IMR-90 (cell line): ENCODE data around the gene PIK3IP1. TPM values are rescaled to one million over a fixed set of nuclear protein-coding genes. Genes with fewer than 3 reads are reported as not detected.
A peak's percentile ranks its signal among the peaks of the same experiment; 100 is the strongest.

ENCODE experiments used
- ATAC-seq: fragments of 200-7000 bp; cut with Tn5 transposase; 2 replicates; pipeline ENCODE4 v1.9.1; 2020; ENCODE audit warnings: low read depth, mild to moderate bottlenecking, moderate library complexity
- BruUV-seq: library from RNA; stranded (reverse); fragments of 400-500 nt; replicated peaks from 2 replicates; lab custom pipeline; 2021; lab: Mats Ljungman, UMichigan
- CTCF ChIA-PET: fragments of 300-600 bp; formaldehyde crosslinking; extraction: SDS; loops from one replicate; lab custom pipeline; 2021; ENCODE audit warnings: antibody characterized with exemption; lab: Yijun Ruan, JAX
- POLR2A ChIA-PET: fragments of 300-600 bp; sonication (Branson Sonifier 250); formaldehyde crosslinking; loops from one replicate; lab custom pipeline; 2022; ENCODE audit warnings: antibody characterized with exemption; ENCODE audit not compliant: unreplicated experiment; lab: Charles Lee
- DNase-seq: peaks from one replicate; pipeline ENCODE4 v3.0.0; 2013
- H2AFZ ChIP-seq: replicated peaks from 2 replicates; pipeline ENCODE3; 2013; ENCODE audit warnings: low read length, mild to moderate bottlenecking; ENCODE audit not compliant: poor library complexity
- H2AK5ac ChIP-seq: 2 replicates; pipeline ENCODE4 v1.6.1; 2013; ENCODE audit warnings: low read depth, low read length, inconsistent platforms
- H2AK9ac ChIP-seq: replicated peaks from 2 replicates; pipeline ENCODE3; 2013; ENCODE audit warnings: mild to moderate bottlenecking, low read depth, low read length, moderate library complexity; ENCODE audit not compliant: poor library complexity
- H2BK120ac ChIP-seq: 2 replicates; pipeline ENCODE4 v1.6.1; 2013; ENCODE audit warnings: low read depth, low read length, inconsistent platforms
- H2BK15ac ChIP-seq: 3 replicates; pipeline ENCODE4 v1.6.1; 2013; ENCODE audit warnings: low read depth, low read length, inconsistent platforms
- H2BK20ac ChIP-seq: 2 replicates; pipeline ENCODE4 v1.6.1; 2013; ENCODE audit warnings: low read depth, mild to moderate bottlenecking, inconsistent platforms, low read length, moderate library complexity
- H2BK5ac ChIP-seq: 2 replicates; pipeline ENCODE4 v1.6.1; 2013; ENCODE audit warnings: mild to moderate bottlenecking, low read depth, low read length, inconsistent platforms; ENCODE audit not compliant: poor library complexity, severe bottlenecking
- H3K14ac ChIP-seq: replicated peaks from 2 replicates; pipeline ENCODE4 v1.6.1; 2013; ENCODE audit warnings: low read depth, low read length, inconsistent platforms
- H3K18ac ChIP-seq: 2 replicates; pipeline ENCODE4 v1.6.1; 2013; ENCODE audit warnings: low read depth, low read length, control low read depth
- H3K23ac ChIP-seq: 2 replicates; pipeline ENCODE4 v1.6.1; 2013; ENCODE audit warnings: low read depth, low read length, inconsistent platforms
- H3K27ac ChIP-seq: 2 replicates; pipeline ENCODE4 v1.5.1; 2013; ENCODE audit warnings: mild to moderate bottlenecking, control low read depth, low read length; ENCODE audit not compliant: insufficient read depth
- H3K27me3 ChIP-seq: 2 replicates; pipeline ENCODE4 v1.6.1; 2013; ENCODE audit warnings: low read length; ENCODE audit not compliant: control insufficient read depth, insufficient read depth
- H3K36me3 ChIP-seq: 2 replicates; pipeline ENCODE4 v1.6.1; 2013; ENCODE audit warnings: low read length, mixed read lengths; ENCODE audit not compliant: control insufficient read depth, insufficient read depth
- H3K4ac ChIP-seq: 2 replicates; pipeline ENCODE4 v1.6.1; 2013; ENCODE audit warnings: low read depth, low read length, inconsistent platforms
- H3K4me1 ChIP-seq: 2 replicates; pipeline ENCODE4 v1.6.1; 2013; ENCODE audit warnings: low read length, mixed read lengths; ENCODE audit not compliant: control insufficient read depth, insufficient read depth
- H3K4me2 ChIP-seq: 2 replicates; pipeline ENCODE4 v1.6.1; 2013; ENCODE audit warnings: low read depth, mild to moderate bottlenecking, control low read depth, low read length, moderate library complexity
- H3K4me3 ChIP-seq: 2 replicates; pipeline ENCODE4 v1.5.1; 2013; ENCODE audit warnings: low read depth, mild to moderate bottlenecking, control low read depth, low read length, moderate library complexity; ENCODE audit not compliant: insufficient read depth
- H3K56ac ChIP-seq: 2 replicates; pipeline ENCODE4 v1.6.1; 2013; ENCODE audit warnings: low read length, inconsistent platforms; ENCODE audit not compliant: insufficient read depth; ENCODE audit errors: extremely low read depth
- H3K79me1 ChIP-seq, 2 experiments: 2 replicates each; pipeline ENCODE4 v1.6.1; 2013; ENCODE audit warnings: low read length in 2 of 2, inconsistent platforms in 1 of 2, low read depth in 1 of 2
- H3K9ac ChIP-seq: 2 replicates; pipeline ENCODE4 v1.6.1; 2013; ENCODE audit warnings: low read depth, low read length, control low read depth
- H3K9me1 ChIP-seq: 2 replicates; pipeline ENCODE4 v1.6.1; 2013; ENCODE audit warnings: low read length, inconsistent platforms; ENCODE audit not compliant: insufficient read depth
- H3K9me3 ChIP-seq: 2 replicates; pipeline ENCODE4 v1.6.1; 2013; ENCODE audit warnings: low read length; ENCODE audit not compliant: control insufficient read depth, insufficient read depth
- H4K20me1 ChIP-seq: 2 replicates; pipeline ENCODE4 v1.6.1; 2013; ENCODE audit warnings: low read length, inconsistent platforms; ENCODE audit not compliant: insufficient read depth
- H4K5ac ChIP-seq: 2 replicates; pipeline ENCODE4 v1.6.1; 2013; ENCODE audit warnings: mild to moderate bottlenecking, low read depth, low read length, control low read depth
- H4K8ac ChIP-seq, 2 experiments: 2 replicates each; pipeline ENCODE4 v1.6.1; 2013; ENCODE audit warnings: low read depth in 2 of 2, low read length in 2 of 2, control low read depth in 1 of 2, inconsistent platforms in 1 of 2
- H4K91ac ChIP-seq: 2 replicates; pipeline ENCODE4 v1.6.1; 2013; ENCODE audit warnings: low read depth, low read length, inconsistent platforms; ENCODE audit not compliant: insufficient read depth
- BHLHE40 ChIP-seq: fragments of 150-350 bp; IDR thresholded peaks from 2 replicates; pipeline ENCODE4 v1.6.1; 2016; ENCODE audit warnings: mild to moderate bottlenecking, low read depth, low read length
- CEBPB ChIP-seq: IDR thresholded peaks from 2 replicates; pipeline ENCODE4 v1.6.1; 2012; ENCODE audit warnings: low read depth, low read length, improper control_type of control experiment
- CHD1 ChIP-seq: IDR thresholded peaks from 2 replicates; pipeline ENCODE4 v1.6.1; 2012; ENCODE audit warnings: low read depth, low read length, improper control_type of control experiment
- CTCF ChIP-seq: conservative IDR thresholded peaks from 2 replicates; pipeline ENCODE4 v1.5.1; 2012; ENCODE audit warnings: mild to moderate bottlenecking, low read depth, low read length, improper control_type of control experiment
- FOS ChIP-seq: fragments of 150-350 bp; IDR thresholded peaks from 2 replicates; pipeline ENCODE4 v1.6.1; 2016; ENCODE audit warnings: low read depth, low read length
- MAFK ChIP-seq: IDR thresholded peaks from 2 replicates; pipeline ENCODE4 v1.6.1; 2012; ENCODE audit warnings: low read depth, low read length, improper control_type of control experiment
- MAZ ChIP-seq: IDR thresholded peaks from 2 replicates; pipeline ENCODE4 v1.6.1; 2012; ENCODE audit warnings: low read depth, mild to moderate bottlenecking, low read length, improper control_type of control experiment, moderate library complexity, borderline replicate concordance
- MXI1 ChIP-seq: IDR thresholded peaks from 2 replicates; pipeline ENCODE4 v1.6.1; 2012; ENCODE audit warnings: low read depth, mild to moderate bottlenecking, low read length, moderate library complexity, borderline replicate concordance
- NFE2L2 ChIP-seq: fragments of 150-350 bp; IDR thresholded peaks from 2 replicates; pipeline ENCODE4 v1.6.1; 2016; ENCODE audit warnings: low read depth, mild to moderate bottlenecking, low read length
- POLR2A ChIP-seq: IDR thresholded peaks from 2 replicates; pipeline ENCODE4 v1.6.1; 2012; ENCODE audit warnings: mild to moderate bottlenecking, low read depth, low read length
- RAD21 ChIP-seq: IDR thresholded peaks from 2 replicates; pipeline ENCODE4 v1.6.1; 2012; ENCODE audit warnings: low read length, improper control_type of control experiment
- RCOR1 ChIP-seq: IDR thresholded peaks from 2 replicates; pipeline ENCODE4 v1.6.1; 2012; ENCODE audit warnings: mild to moderate bottlenecking, low read length, improper control_type of control experiment; ENCODE audit not compliant: insufficient replicate concordance
- RFX5 ChIP-seq: IDR thresholded peaks from 2 replicates; pipeline ENCODE4 v1.8.0; 2012; ENCODE audit warnings: low read depth, mild to moderate bottlenecking, low read length, moderate library complexity
- SMC3 ChIP-seq: fragments of 150-350 bp; IDR thresholded peaks from 2 replicates; pipeline ENCODE4 v1.6.1; 2016; ENCODE audit warnings: low read depth, mild to moderate bottlenecking, antibody characterized with exemption, low read length, moderate library complexity
- USF2 ChIP-seq: fragments of 150-350 bp; IDR thresholded peaks from 2 replicates; pipeline ENCODE4 v1.6.1; 2017; ENCODE audit warnings: mild to moderate bottlenecking, antibody characterized with exemption, low read length, low read depth
- WGBS, 2 experiments: methylation state at CpG; one replicate each; pipeline versions ENCODE4 v1.1.5 to v1.1.7; 2013; ENCODE audit warnings: missing lambda C conversion rate in 2 of 2; ENCODE audit not compliant: insufficient read length in 1 of 2; ENCODE audit errors: extremely low coverage in 2 of 2; 5-methylcytosine and 5-hydroxymethylcytosine counted together
- dilution Hi-C: fragments of 300-500 bp; cut with HindIII; formaldehyde crosslinking; loops from one replicate; pipeline ENCODE4 v1.14.3; 2018; ENCODE audit warnings: low sequenced_read_pairs; ENCODE audit not compliant: unreplicated experiment
- in situ Hi-C: fragments of 300-500 bp; cut with MboI; formaldehyde crosslinking; loops from 3 replicates; pipeline ENCODE4 v1.14.3; 2019; ENCODE audit warnings: low sequenced_read_pairs, inconsistent platforms, mixed read lengths
- intact Hi-C: fragments of 100-400 bp; cut with micrococcal nuclease; formaldehyde crosslinking; loops from 2 replicates; pipeline ENCODE4 v1.10.0; 2022
- polyA plus RNA-seq, 3 experiments: library from polyadenylated mRNA; depleted of rRNA; stranded (reverse); fragments of >200 nt; gene quantifications; 2 replicates each; pipeline ENCODE4 v1.2.3, GENCODE V29; 2012; ENCODE audit warnings: low replicate concordance in 1 of 3
- total RNA-seq: library from RNA; depleted of rRNA; stranded (reverse); fragments of >200 nt; gene quantifications from 2 replicates; pipeline ENCODE4 v1.2.3, GENCODE V29; 2012

The PIK3IP1 gene
- total and polyA plus RNA-seq, 2 of the 4 experiments (the other 2 are of a cell fraction), result 12.9 to 17.6 TPM

- peak overlapping the region; percentile 71 for H2BK5ac ChIP-seq
- peaks cover 46% of the 10 kb centered on the region for H3K9me1 ChIP-seq
- peak overlapping the region; percentile 73 for H3K14ac ChIP-seq
- peaks cover 34% of the 10 kb centered on the region for H3K4me1 ChIP-seq
- no TSS peak for BruUV-seq
- H4K5ac ChIP-seq, result no peak overlapping the region
- H3K9me3 ChIP-seq, result no peaks in the 10 kb centered on the region
- H3K27ac ChIP-seq, result peak overlapping the region; percentile 54
- H4K20me1 ChIP-seq, result no peaks in the 10 kb centered on the region; the same call in 1 of the 2 replicates
- no peak overlapping the region for H2AK9ac ChIP-seq
- peak overlapping the region; percentile 67; the same call in 1 of the 2 replicates for H3K56ac ChIP-seq
- H2AK5ac ChIP-seq, result peak overlapping the region; percentile 88
- peak; percentile 80 for DNase-seq
- H2AFZ ChIP-seq, result peak overlapping the region; percentile 59
- peak overlapping the region; percentile 47; the same call in 1 of the 3 replicates for H2BK15ac ChIP-seq
- H4K91ac ChIP-seq, result peak overlapping the region; percentile 85
- H3K4me3 ChIP-seq, result no peak overlapping the region
- H3K9ac ChIP-seq, result 0 out of 2 replicates have a peak overlapping the region, but pooled peaks have one; percentile 23
- in situ Hi-C loops, result no loop called here
- H4K8ac ChIP-seq, result peak overlapping the region; percentile 32 to 64; a peak in 3 of 4 replicates
- H3K79me1 ChIP-seq, result peaks cover 20 to 76% of the 10 kb centered on the region in 2 experiments
- no peaks in the 10 kb centered on the region for H3K27me3 ChIP-seq
- ATAC-seq, result peak; percentile 66
- H3K18ac ChIP-seq, result peak overlapping the region; percentile 14
- peak overlapping the region; percentile 79 for H3K4ac ChIP-seq
- intact Hi-C loops, result no loop called here
- peak overlapping the region; percentile 41 for H3K4me2 ChIP-seq
- H2BK120ac ChIP-seq, result peak overlapping the region; percentile 90
- dilution Hi-C loops, result no loop called here
- peak overlapping the region; percentile 71 for H3K23ac ChIP-seq
- POLR2A ChIA-PET, result interaction anchor here (0.6 kb wide), 1 partner anchor 39 kb away, joined by 5 read pairs; no protein-coding TSS in a partner anchor
- no CpG with 5 or more reads among the region's 9 CpGs for WGBS, 2 experiments
- CTCF ChIA-PET, result interaction anchor here (1.2 to 1.3 kb wide), 2 partner anchors 14 to 28 kb away, joined by 4 to 6 read pairs; no protein-coding TSS in a partner anchor
- no peaks in the 10 kb centered on the region for H3K36me3 ChIP-seq
- H2BK20ac ChIP-seq, result peak overlapping the region; percentile 93
- no peak for TF ChIP-seq RFX5
- no peak for TF ChIP-seq POLR2A
- TF ChIP-seq SMC3, result no peak
- no peak for TF ChIP-seq RAD21
- no peak for TF ChIP-seq CHD1
- no peak for TF ChIP-seq MAFK
- no peak for TF ChIP-seq MXI1
- TF ChIP-seq RCOR1, result no peak
- no peak for TF ChIP-seq CTCF
- no peak for TF ChIP-seq USF2
- TF ChIP-seq FOS, result peak; percentile 82
- TF ChIP-seq CEBPB, result no peak
- TF ChIP-seq MAZ, result peak; percentile 54; the same call in 1 of the 2 replicates
- no peak for TF ChIP-seq NFE2L2
- peak; percentile 56 for TF ChIP-seq BHLHE40
Measured at GRCh38 chr22:31244046-31244942, 48.0 kb downstream of the PIK3IP1 start.
